ENCODE data around the gene STXBP4.
A peak's percentile ranks its signal among the peaks of the same experiment; 100 is the strongest.

Gene STXBP4

GRCh38 chr17:54933921-54934320, 34.6 kb upstream of the STXBP4 start:
- no peak for DNase-seq (ENCODE audit: low read depth)
- no peak overlapping the region for H3K4me3 ChIP-seq (ENCODE audit: low read length)
- TF ChIP-seq, protein P1, sequence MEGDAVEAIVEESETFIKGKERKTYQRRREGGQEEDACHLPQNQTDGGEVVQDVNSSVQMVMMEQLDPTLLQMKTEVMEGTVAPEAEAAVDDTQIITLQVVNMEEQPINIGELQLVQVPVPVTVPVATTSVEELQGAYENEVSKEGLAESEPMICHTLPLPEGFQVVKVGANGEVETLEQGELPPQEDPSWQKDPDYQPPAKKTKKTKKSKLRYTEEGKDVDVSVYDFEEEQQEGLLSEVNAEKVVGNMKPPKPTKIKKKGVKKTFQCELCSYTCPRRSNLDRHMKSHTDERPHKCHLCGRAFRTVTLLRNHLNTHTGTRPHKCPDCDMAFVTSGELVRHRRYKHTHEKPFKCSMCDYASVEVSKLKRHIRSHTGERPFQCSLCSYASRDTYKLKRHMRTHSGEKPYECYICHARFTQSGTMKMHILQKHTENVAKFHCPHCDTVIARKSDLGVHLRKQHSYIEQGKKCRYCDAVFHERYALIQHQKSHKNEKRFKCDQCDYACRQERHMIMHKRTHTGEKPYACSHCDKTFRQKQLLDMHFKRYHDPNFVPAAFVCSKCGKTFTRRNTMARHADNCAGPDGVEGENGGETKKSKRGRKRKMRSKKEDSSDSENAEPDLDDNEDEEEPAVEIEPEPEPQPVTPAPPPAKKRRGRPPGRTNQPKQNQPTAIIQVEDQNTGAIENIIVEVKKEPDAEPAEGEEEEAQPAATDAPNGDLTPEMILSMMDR (IDR thresholded peaks at IDR 0.05; ENCODE audit: insufficient read depth, low read depth, low read length, missing control alignments): no peak

GRCh38 chr17:54935471-54935870, 33.1 kb upstream of the STXBP4 start:
- TF ChIP-seq, protein P1 (IDR thresholded peaks at IDR 0.05; ENCODE audit: insufficient read depth, low read depth, low read length, missing control alignments): no peak
- no peak overlapping the region for H3K4me3 ChIP-seq (ENCODE audit: low read length)
- no peak for DNase-seq (ENCODE audit: low read depth)

- no peak for DNase-seq (ENCODE audit: low read depth)
- TF ChIP-seq, protein P1 (IDR thresholded peaks at IDR 0.05; ENCODE audit: insufficient read depth, low read depth, low read length, missing control alignments): no peak
- no peak overlapping the region for H3K4me3 ChIP-seq (ENCODE audit: low read length)
Measured at GRCh38 chr17:54937018-54937417, 31.5 kb upstream of the STXBP4 start.

- TF ChIP-seq, protein P1 (IDR thresholded peaks at IDR 0.05; ENCODE audit: insufficient read depth, low read depth, low read length, missing control alignments): no peak
- H3K4me3 ChIP-seq (ENCODE audit: low read length): no peak overlapping the region
- DNase-seq (ENCODE audit: low read depth): peak; percentile 29
Measured at GRCh38 chr17:54937426-54937825, 31.1 kb upstream of the STXBP4 start.

DNA sequence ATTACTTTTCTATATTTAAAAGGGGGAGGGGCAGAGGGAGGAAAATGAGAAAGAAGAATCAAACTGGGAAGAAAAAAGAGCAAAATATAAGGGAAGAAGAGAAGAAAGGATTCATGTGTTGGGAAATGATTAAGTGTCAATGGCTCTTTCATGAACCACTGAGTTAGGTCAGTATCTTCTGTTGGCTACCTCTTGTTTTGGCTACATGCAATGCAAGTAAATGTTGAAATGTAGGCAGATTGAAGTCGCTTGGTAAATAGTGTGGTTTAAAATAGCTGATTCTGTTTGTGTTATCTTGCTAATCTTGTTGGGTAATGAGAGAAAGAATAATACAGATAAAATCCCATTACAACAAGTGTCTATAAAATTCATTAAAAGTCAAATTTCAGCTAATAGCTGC, 27.3 kb upstream of the STXBP4 start:
- H3K4me3 ChIP-seq (ENCODE audit: low read length): no peak overlapping the region
- no peak for DNase-seq (ENCODE audit: low read depth)
- TF ChIP-seq, protein P1 (IDR thresholded peaks at IDR 0.05; ENCODE audit: insufficient read depth, low read depth, low read length, missing control alignments): no peak

GRCh38 chr17:54944796-54945195, 23.8 kb upstream of the STXBP4 start:
- TF ChIP-seq, protein P1 (IDR thresholded peaks at IDR 0.05; ENCODE audit: insufficient read depth, low read depth, low read length, missing control alignments): no peak
- no peak overlapping the region for H3K4me3 ChIP-seq (ENCODE audit: low read length)
- DNase-seq (ENCODE audit: low read depth): no peak

- no peak for DNase-seq (ENCODE audit: low read depth)
- TF ChIP-seq, protein P1 (IDR thresholded peaks at IDR 0.05; ENCODE audit: insufficient read depth, low read depth, low read length, missing control alignments): no peak
- no peak overlapping the region for H3K4me3 ChIP-seq (ENCODE audit: low read length)
Measured at GRCh38 chr17:54945231-54945630, 23.3 kb upstream of the STXBP4 start.

All from epithelial cell of esophagus (primary cell).